Glutamatergic neuron (in vitro differentiated cells): ENCODE measurements around the gene MAPT. TPM values are rescaled to one million over a fixed set of nuclear protein-coding genes. Genes with fewer than 3 reads are reported as not detected.

Source experiments
- DNase-seq: peaks from one replicate; pipeline ENCODE4 v3.0.0; 2022
- H3K27ac Mint-ChIP-seq: one replicate; pipeline ENCODE4 v1.8.0; 2020; ENCODE audit warnings: mild to moderate bottlenecking, mixed read lengths, inconsistent platforms; ENCODE audit not compliant: unreplicated experiment
- H3K27me3 Mint-ChIP-seq: one replicate; pipeline ENCODE4 v1.8.0; 2020; ENCODE audit warnings: mild to moderate bottlenecking, moderate library complexity, mixed read lengths, inconsistent platforms; ENCODE audit not compliant: unreplicated experiment
- H3K36me3 Mint-ChIP-seq: one replicate; pipeline ENCODE4 v1.8.0; 2020; ENCODE audit warnings: mild to moderate bottlenecking, mixed read lengths, inconsistent platforms; ENCODE audit not compliant: unreplicated experiment
- H3K4me1 Mint-ChIP-seq: one replicate; pipeline ENCODE4 v1.8.0; 2020; ENCODE audit warnings: mild to moderate bottlenecking, low read depth, mixed read lengths, inconsistent platforms; ENCODE audit not compliant: unreplicated experiment
- H3K4me3 Mint-ChIP-seq: one replicate; pipeline ENCODE4 v1.8.0; 2020; ENCODE audit warnings: mild to moderate bottlenecking, mixed read lengths, inconsistent platforms; ENCODE audit not compliant: unreplicated experiment
- H3K9me3 Mint-ChIP-seq: one replicate; pipeline ENCODE4 v1.8.0; 2020; ENCODE audit warnings: mild to moderate bottlenecking, moderate library complexity, mixed read lengths, inconsistent platforms; ENCODE audit not compliant: unreplicated experiment
- total RNA-seq: library from RNA; stranded (reverse); fragmentation: NEBNext Ultra II Directional; extraction: Animal tissue kit (Norgen Biotek cat#: 25700); gene quantifications from one replicate; pipeline ENCODE4 v1.2.1, GENCODE V29; 2021; ENCODE audit not compliant: unreplicated experiment
- TF ChIP-seq, protein P1 (sequence below): fragments of 200-600 bp; sonication (generic); IDR thresholded peaks from one replicate; pipeline ENCODE4 v1.5.0; 2021; ENCODE audit not compliant: partially characterized antibody, unreplicated experiment

The MAPT gene
- total RNA-seq, 1 donor from 2014 or later, result 123 TPM

- Mint-ChIP-seq H3K4me3 (no peak overlapping the region), H3K4me1 (peaks cover 14% of the 10 kb centered on the region), H3K9me3 (peaks cover 11% of the 10 kb centered on the region), H3K36me3 (peaks cover 8% of the 10 kb centered on the region), H3K27me3 (peaks cover 2% of the 10 kb centered on the region), H3K27ac (no peak overlapping the region)
- TF ChIP-seq, protein P1, sequence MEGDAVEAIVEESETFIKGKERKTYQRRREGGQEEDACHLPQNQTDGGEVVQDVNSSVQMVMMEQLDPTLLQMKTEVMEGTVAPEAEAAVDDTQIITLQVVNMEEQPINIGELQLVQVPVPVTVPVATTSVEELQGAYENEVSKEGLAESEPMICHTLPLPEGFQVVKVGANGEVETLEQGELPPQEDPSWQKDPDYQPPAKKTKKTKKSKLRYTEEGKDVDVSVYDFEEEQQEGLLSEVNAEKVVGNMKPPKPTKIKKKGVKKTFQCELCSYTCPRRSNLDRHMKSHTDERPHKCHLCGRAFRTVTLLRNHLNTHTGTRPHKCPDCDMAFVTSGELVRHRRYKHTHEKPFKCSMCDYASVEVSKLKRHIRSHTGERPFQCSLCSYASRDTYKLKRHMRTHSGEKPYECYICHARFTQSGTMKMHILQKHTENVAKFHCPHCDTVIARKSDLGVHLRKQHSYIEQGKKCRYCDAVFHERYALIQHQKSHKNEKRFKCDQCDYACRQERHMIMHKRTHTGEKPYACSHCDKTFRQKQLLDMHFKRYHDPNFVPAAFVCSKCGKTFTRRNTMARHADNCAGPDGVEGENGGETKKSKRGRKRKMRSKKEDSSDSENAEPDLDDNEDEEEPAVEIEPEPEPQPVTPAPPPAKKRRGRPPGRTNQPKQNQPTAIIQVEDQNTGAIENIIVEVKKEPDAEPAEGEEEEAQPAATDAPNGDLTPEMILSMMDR, result no peak
- DNase-seq, result no peak
These were observed 180.2 kb downstream of the MAPT start for GRCh38 chr17:46074540-46074939.

Other genes starting within 250 kb of the MAPT start
- gene CRHR1, start 110.2 kb upstream of the MAPT start, total RNA-seq, result 0.71 TPM
- gene SPPL2C, start 49.7 kb upstream of the MAPT start, total RNA-seq, result not detected
- 4.1 TPM for gene STH, start 104.7 kb downstream of the MAPT start, total RNA-seq